T1000 (cell line): ENCODE measurements around the gene STK33.

Experiments used
- DNase-seq: peaks from one replicate; lab custom pipeline; 2025; ENCODE audit warnings: mixed read lengths; lab: John Stamatoyannopoulos, UW

Gene STK33

GRCh38 chr11:8356216-8356615 lies 237.8 kb downstream of the STK33 start:
- no peak for DNase-seq

- no peak for DNase-seq
Observed at GRCh38 chr11:8355416-8355742, 238.6 kb downstream of the STK33 start.

GRCh38 chr11:8354622-8355415 lies 239.2 kb downstream of the STK33 start:
- no peak for DNase-seq

GRCh38 chr11:8352876-8353505 lies 241.0 kb downstream of the STK33 start:
- DNase-seq = no peak

- no peak for DNase-seq
Observed at GRCh38 chr11:8352103-8352875, 241.7 kb downstream of the STK33 start.

- DNase-seq = no peak
Observed at GRCh38 chr11:8351223-8351622, 242.8 kb downstream of the STK33 start.

- no peak for DNase-seq
Observed at GRCh38 chr11:8347978-8348377, 246.1 kb downstream of the STK33 start.

GRCh38 chr11:8346157-8346755 lies 247.8 kb downstream of the STK33 start:
- DNase-seq = no peak

GRCh38 chr11:8345179-8345578 lies 248.8 kb downstream of the STK33 start:
- no peak for DNase-seq

GRCh38 chr11:8344346-8344745 lies 249.7 kb downstream of the STK33 start:
- DNase-seq = no peak

GRCh38 chr11:8342821-8343681 lies 251.0 kb downstream of the STK33 start:
- DNase-seq = no peak

GRCh38 chr11:8341996-8342395 lies 252.0 kb downstream of the STK33 start:
- no peak for DNase-seq
